ENCODE data around the gene ARHGAP31. TPM values are rescaled to one million over a fixed set of nuclear protein-coding genes. Genes with fewer than 3 reads are reported as not detected.

Gene ARHGAP31
- total RNA-seq, 2 donors from 2014 or later, result 5.7 to 7.9 TPM

- H3K9me3 ChIP-seq, result no peaks in the 10 kb centered on the region
- no peak for TF ChIP-seq POLR2A (IDR thresholded peaks at IDR 0.05)
- TF ChIP-seq CTCF (IDR thresholded peaks at IDR 0.05), result no peak
- WGBS, 2 donors, result 27 to 34% methylated on average over 4 of the region's 4 CpGs
- ATAC-seq, result no peak
- no peaks in the 10 kb centered on the region for H3K36me3 ChIP-seq (replicated peaks in 1 of 2; ENCODE audit: insufficient read depth in 1 of 2, low read depth in 2 of 2)
- intact Hi-C loops (cut with DNase I), result no loop called here
- no peaks in the 10 kb centered on the region for H3K27me3 ChIP-seq
- DNase-seq, result no peak
- peak overlapping the region; percentile 26 to 51 for H3K4me3 ChIP-seq
- H3K27ac ChIP-seq, result peak overlapping the region in 3 of 4 donors; percentile 64 to 82 (median 77)
- H3K4me1 ChIP-seq, result peaks cover 8% of the 10 kb centered on the region
These were observed 895 bp upstream of the ARHGAP31 start for GRCh38 chr3:119293105-119293870.

GRCh38 chr3:119294696-119295671 lies 801 bp downstream of the ARHGAP31 start:
- intact Hi-C loops (cut with DNase I), result no loop called here
- H3K4me1 ChIP-seq, result peaks cover 8% of the 10 kb centered on the region
- WGBS, 2 donors, result 8 to 18% methylated on average over 24 to 43 of the region's 43 CpGs
- no peak for TF ChIP-seq CTCF (IDR thresholded peaks at IDR 0.05)
- TF ChIP-seq POLR2A (IDR thresholded peaks at IDR 0.05), result no peak
- ATAC-seq (peak; percentile 48), DNase-seq (peak; percentile 20 to 55 (median 37))
- peak overlapping the region; percentile 64 to 82 (median 70) for H3K27ac ChIP-seq
- no peaks in the 10 kb centered on the region for H3K27me3 ChIP-seq
- no peaks in the 10 kb centered on the region for H3K9me3 ChIP-seq
- H3K36me3 ChIP-seq (replicated peaks in 1 of 2; ENCODE audit: insufficient read depth in 1 of 2, low read depth in 2 of 2), result no peaks in the 10 kb centered on the region
- peak overlapping the region; percentile 26 to 51 for H3K4me3 ChIP-seq

- Histone ChIP-seq H3K9me3 (no peaks in the 10 kb centered on the region), H3K4me1 (peaks cover 8% of the 10 kb centered on the region), H3K4me3 (no peak overlapping the region), H3K27me3 (no peaks in the 10 kb centered on the region), H3K36me3 (replicated peaks in 1 of 2; ENCODE audit: insufficient read depth in 1 of 2, low read depth in 2 of 2) (no peaks in the 10 kb centered on the region), H3K27ac (peak overlapping the region in 1 of 4 donors; percentile 82)
- DNase-seq (no peak), ATAC-seq (no peak)
- 70 to 72% methylated on average over 8 of the region's 8 CpGs for WGBS, 2 donors
- intact Hi-C loops (cut with DNase I), result no loop called here
- TF ChIP-seq CTCF (IDR thresholded peaks at IDR 0.05) (no peak), POLR2A (IDR thresholded peaks at IDR 0.05) (no peak)
These were observed 1.9 kb downstream of the ARHGAP31 start for GRCh38 chr3:119295816-119296726.

GRCh38 chr3:119296727-119297122 lies 2.5 kb downstream of the ARHGAP31 start:
- H3K27me3 ChIP-seq, result no peaks in the 10 kb centered on the region
- H3K4me1 ChIP-seq, result peaks cover 8% of the 10 kb centered on the region
- no peak overlapping the region for H3K4me3 ChIP-seq
- TF ChIP-seq POLR2A (IDR thresholded peaks at IDR 0.05), result no peak
- no peak for TF ChIP-seq CTCF (IDR thresholded peaks at IDR 0.05)
- DNase-seq (no peak), ATAC-seq (no peak)
- intact Hi-C loops (cut with DNase I), result no loop called here
- H3K9me3 ChIP-seq, result no peaks in the 10 kb centered on the region
- no peaks in the 10 kb centered on the region for H3K36me3 ChIP-seq (replicated peaks in 1 of 2; ENCODE audit: insufficient read depth in 1 of 2, low read depth in 2 of 2)
- no peak overlapping the region for H3K27ac ChIP-seq
- 81 to 88% methylated on average over 4 of the region's 4 CpGs for WGBS, 2 donors
